GM13977 (cell line): Measurements from ENCODE around the gene GABRE.

ENCODE experiments used
- DNase-seq: peaks from one replicate; pipeline ENCODE4 v3.0.0; 2012; ENCODE audit warnings: low spot score
- in situ Hi-C: fragments of 300-500 bp; cut with MboI; formaldehyde crosslinking; loops from one replicate; pipeline ENCODE4 v1.12.0; 2022; ENCODE audit warnings: low sequenced_read_pairs, low pct_unique_long_range_greater_than_20kb, mixed read lengths, inconsistent platforms; ENCODE audit not compliant: unreplicated experiment
- TF ChIP-seq, protein P1 (sequence below): IDR thresholded peaks from 2 replicates; pipeline ENCODE4 v1.5.1; 2012; ENCODE audit warnings: mild to moderate bottlenecking, control low read depth; ENCODE audit not compliant: insufficient read depth; ENCODE audit errors: extremely low read depth, missing control alignments

The GABRE gene

DNA sequence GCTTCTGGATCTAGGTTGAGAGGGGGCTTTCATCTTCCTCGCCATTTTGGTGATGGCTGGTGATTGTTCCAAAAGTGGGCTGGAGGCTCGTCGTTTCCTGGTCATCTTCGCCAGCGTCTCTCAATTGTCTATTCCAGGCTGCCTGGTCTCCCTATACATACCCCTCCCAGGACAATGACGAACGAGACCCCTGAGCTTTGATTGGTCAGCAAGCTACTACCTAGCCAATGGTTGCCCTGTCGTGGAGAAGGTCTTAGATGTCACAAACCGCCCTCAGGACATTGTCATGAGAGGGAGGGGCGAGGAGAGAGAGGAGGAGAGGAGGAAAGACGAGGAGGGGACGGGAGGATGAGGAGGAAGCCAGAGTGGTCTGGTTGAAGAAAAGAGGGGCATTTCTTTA, 69.5 kb downstream of the GABRE start:
- DNase-seq: no peak
- TF ChIP-seq, protein P1, sequence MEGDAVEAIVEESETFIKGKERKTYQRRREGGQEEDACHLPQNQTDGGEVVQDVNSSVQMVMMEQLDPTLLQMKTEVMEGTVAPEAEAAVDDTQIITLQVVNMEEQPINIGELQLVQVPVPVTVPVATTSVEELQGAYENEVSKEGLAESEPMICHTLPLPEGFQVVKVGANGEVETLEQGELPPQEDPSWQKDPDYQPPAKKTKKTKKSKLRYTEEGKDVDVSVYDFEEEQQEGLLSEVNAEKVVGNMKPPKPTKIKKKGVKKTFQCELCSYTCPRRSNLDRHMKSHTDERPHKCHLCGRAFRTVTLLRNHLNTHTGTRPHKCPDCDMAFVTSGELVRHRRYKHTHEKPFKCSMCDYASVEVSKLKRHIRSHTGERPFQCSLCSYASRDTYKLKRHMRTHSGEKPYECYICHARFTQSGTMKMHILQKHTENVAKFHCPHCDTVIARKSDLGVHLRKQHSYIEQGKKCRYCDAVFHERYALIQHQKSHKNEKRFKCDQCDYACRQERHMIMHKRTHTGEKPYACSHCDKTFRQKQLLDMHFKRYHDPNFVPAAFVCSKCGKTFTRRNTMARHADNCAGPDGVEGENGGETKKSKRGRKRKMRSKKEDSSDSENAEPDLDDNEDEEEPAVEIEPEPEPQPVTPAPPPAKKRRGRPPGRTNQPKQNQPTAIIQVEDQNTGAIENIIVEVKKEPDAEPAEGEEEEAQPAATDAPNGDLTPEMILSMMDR: no peak
- in situ Hi-C loops: no loop called here
